GM18861 (cell line): ENCODE results near the gene ELOVL5.
A peak's percentile ranks its signal among the peaks of the same experiment; 100 is the strongest.

Experiments
- ATAC-seq: cut with Tn5 transposase; IDR thresholded peaks from one replicate; pipeline ENCODE4 v1.9.1; 2021; ENCODE audit not compliant: unreplicated experiment

Gene ELOVL5

DNA sequence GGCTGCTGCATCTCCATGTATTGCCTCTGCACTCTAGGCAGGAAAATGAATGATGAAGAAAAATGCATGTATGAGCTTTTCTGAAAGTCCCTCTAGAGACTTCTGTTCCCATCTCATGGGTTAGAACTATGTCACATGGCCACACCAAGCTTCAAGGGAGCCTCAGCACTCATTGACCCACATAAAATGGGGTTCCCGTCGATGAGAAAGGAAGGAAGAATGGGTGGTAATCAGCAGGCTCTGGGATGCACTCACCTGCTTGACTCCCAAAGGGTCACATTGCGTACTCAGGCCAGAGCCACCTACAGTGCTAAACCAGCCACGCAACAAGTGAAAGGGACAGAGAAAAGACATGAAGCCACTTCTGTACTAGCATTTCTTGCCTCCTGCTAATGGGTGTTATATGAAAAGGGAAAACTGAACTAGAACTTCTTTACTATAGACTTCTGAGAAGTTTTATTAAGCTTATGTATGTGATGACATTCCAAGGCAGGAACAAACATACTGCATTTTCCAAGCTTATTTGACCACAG, 104.3 kb downstream of the ELOVL5 start:
- ATAC-seq: peak; percentile 25

DNA sequence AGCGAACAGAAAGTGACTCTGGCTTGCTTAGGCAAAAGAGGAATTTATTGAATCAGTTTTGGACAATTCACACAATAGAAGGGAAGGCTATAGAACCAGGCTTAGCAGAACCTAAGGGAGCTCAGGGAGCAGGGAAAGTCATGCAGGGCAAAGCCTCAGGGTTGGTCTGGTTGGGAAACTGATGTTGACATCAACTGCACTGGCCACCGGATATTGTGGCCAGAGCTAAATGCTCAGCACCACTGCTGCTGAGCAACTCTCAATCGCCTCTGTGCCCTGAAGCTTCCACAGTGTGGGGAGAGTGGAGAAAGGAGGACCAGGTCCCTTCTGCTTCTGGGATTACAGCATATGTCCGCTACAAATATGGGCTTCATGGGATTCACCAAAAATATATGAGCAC, 106.8 kb downstream of the ELOVL5 start:
- no peak for ATAC-seq

DNA sequence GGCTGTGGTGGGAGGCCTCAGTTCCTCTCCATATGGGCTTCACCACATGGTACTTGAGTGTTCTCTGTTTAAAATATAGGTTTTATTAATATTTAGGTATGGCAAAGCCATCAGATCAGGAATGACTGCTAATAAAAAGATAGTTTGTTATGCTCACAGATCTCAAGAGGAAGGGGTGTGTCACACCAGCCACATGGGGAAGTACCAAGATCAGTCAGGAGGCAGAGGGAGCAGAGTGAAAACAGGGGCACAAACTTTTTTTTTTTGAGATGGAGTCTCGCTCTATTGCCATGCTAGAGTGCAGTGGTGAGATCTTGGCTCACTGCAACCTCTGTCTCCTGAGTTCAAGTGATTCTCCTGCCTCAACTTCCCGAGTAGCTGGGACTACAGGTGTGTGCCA, 108.0 kb downstream of the ELOVL5 start:
- ATAC-seq: no peak

- no peak for ATAC-seq
Measured at GRCh38 chr6:53240139-53240538, 108.6 kb downstream of the ELOVL5 start.

DNA sequence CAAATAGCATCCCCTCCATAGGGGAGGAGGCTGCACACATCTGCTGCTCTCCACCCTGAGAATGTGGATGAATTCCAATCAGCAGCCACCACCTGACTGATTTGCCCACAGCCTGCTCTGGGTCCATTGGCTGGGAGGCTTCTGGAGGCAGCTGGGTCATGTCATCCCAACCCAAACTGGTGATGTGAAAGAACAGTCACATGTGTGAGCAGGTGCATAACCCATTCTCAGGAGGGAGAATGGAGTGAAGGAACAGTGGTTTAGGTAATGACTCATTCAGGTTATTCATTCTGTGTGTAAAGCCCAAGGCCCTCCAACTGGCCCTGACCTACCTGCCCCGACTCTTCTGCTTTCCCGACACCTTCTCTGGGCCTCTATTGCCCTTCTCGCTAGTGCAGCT, 109.2 kb downstream of the ELOVL5 start:
- peak; percentile 67 for ATAC-seq

GRCh38 chr6:53238311-53238710, 110.4 kb downstream of the ELOVL5 start:
- ATAC-seq: no peak

GRCh38 chr6:53236241-53236640, 112.5 kb downstream of the ELOVL5 start:
- no peak for ATAC-seq

GRCh38 chr6:53235508-53235907, 113.2 kb downstream of the ELOVL5 start:
- no peak for ATAC-seq

DNA sequence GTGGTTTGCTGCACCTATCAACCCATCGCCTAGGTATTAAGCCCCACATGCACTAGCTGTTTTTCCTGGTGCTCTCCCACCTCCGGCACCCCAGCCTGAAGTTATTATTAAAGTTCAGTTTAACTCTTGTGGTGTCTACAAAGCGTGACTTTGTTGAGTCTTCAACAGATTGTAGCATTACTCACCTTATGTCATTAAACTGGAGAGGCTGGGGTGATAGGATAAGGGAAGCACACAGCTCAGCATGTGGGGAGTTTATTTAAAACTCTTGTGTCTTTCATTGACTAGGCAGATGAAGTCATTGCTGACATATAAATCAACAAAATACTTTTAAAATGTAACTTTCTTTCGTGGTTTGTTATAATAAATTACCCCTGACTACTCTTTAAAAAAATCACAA, 115.4 kb downstream of the ELOVL5 start:
- no peak for ATAC-seq

DNA sequence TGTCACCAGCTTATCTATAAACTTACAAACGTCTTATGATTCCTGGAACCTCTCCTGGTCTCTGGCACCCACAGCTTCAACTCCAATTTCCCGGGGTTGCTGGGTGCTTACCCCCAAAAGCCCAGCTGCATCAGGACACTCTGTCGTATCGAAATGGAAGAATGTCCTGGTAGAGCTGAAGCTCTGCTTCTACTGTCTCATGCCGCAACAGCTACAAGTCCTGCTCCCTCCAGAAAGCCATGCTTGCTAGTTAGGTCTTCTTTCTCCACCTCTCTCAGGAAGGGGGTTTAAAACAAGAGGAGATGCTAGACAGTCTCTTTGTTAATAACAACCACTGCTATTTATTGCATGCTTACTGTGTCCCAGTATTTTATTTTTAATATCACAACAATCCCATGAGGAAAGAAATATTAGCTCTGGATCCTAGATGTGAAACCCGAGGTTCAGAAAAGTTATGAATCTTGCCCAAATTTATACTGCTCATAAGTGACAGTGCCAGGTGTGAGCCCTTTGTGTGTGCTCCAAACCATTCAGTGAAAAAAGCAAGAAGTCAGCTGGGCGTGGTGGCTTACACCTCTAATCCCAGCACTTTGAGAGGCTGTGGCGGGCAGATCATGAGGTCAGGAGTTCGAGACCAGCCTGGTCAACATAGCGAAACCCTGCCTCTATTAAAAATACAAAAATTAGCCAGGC, 117.8 kb downstream of the ELOVL5 start:
- ATAC-seq: no peak

DNA sequence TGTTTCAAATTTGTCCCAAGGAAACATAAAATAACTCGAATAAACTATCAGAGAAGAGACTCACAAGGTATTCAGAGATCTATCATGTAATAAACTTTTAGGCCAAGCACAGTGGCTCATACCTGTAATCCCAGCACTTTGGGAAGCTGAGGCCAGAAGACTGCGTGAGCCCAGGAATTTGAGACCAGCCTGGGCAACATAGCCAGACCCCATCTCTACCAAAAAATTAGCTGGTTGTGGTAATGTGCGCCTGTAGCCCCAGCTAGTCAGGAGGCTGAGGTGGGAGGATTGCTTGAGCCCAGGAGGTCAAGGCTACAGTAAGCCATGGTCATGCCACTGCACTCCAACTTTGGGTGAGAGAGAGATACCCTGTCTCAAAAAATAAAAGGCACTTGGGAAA, 120.9 kb downstream of the ELOVL5 start:
- no peak for ATAC-seq

DNA sequence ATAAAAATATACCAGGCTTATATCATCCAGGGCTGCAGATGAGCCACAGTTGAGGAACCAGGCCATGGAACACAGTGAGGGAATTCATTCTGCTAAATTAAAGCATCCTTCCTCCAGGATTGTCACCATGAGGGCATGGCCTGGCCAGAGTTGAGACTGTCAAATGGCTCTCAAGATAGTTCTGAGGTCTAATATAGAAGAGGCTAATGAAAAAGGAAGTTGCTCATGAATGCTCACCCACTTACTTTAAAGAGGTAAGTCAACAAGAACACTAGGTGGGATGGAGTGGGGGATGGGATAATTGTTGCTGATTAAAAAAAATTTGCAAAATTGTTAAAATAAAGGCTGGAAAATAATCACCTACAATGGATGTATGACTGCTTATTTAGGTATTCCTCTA, 128.1 kb downstream of the ELOVL5 start:
- no peak for ATAC-seq
